Adrenal gland (tissue), 12 donors: ENCODE results near the gene TAF6. TPM values are rescaled to one million over a fixed set of nuclear protein-coding genes. Genes with fewer than 3 reads are reported as not detected.

Experiments
- DNase-seq, 7 donors: peaks; one replicate each; pipeline ENCODE4 v3.0.0-alpha.2; 2019 to 2020
- H3K27ac ChIP-seq, 5 donors: fragments of 200-600 bp; sonication (generic) in 4 of 5; 1 replicate in 3 of 5; 2 replicates in 2 of 5; pipeline versions ENCODE4 v1.5.1 to v1.8.0; 2016 to 2020; ENCODE audit warnings: mild to moderate bottlenecking in 1 of 5
- H3K27me3 ChIP-seq: fragments of 200-600 bp; 2 replicates; pipeline ENCODE4 v1.8.0; 2021
- H3K36me3 ChIP-seq, 2 donors: fragments of 200-600 bp; replicated peaks in 1 of 2; 1 replicate in 1 of 2; 2 replicates in 1 of 2; pipeline versions ENCODE4 v1.5.1 to v1.8.0; 2018 to 2022
- H3K4me1 ChIP-seq, 2 donors: fragments of 200-600 bp; replicated peaks in 1 of 2; 1 replicate in 1 of 2; 2 replicates in 1 of 2; pipeline versions ENCODE4 v1.5.1 to v1.8.0; 2018 to 2021
- H3K4me3 ChIP-seq, 4 donors: fragments of 200-600 bp; sonication (generic) in 3 of 4; one replicate each; pipeline ENCODE4 v1.5.1; 2016 to 2018
- H3K9me3 ChIP-seq, 3 donors: fragments of 200-600 bp; sonication (generic) in 1 of 3; replicated peaks in 1 of 3; 1 replicate in 2 of 3; 2 replicates in 1 of 3; pipeline versions ENCODE4 v1.5.1 to v1.8.0; 2016 to 2021
- CTCF ChIP-seq, 6 experiments: fragments of 450-650 bp in 4 of 6; fragments of 200-600 bp in 2 of 6; sonication (generic) in 1 of 6; IDR thresholded peaks; 1 replicate in 5 of 6; 2 replicates in 1 of 6; pipeline versions ENCODE4 v1.5.1 to v1.8.0; 2016 to 2021; ENCODE audit warnings: antibody characterized with exemption in 6 of 6, mild to moderate bottlenecking in 2 of 6, moderate library complexity in 1 of 6
- POLR2A ChIP-seq, 2 donors: fragments of 450-650 bp; IDR thresholded peaks; one replicate each; pipeline ENCODE4 v1.6.1; 2017; ENCODE audit warnings: antibody characterized with exemption in 2 of 2, mild to moderate bottlenecking in 2 of 2, moderate library complexity in 1 of 2
- WGBS, 4 donors: extraction: QIAGEN DNeasy Blood & Tissue Kit in 2 of 4; methylation state at CpG; one replicate each; pipeline versions ENCODE4 v1.1.5 to v1.1.7; 2013 to 2017; 5-methylcytosine and 5-hydroxymethylcytosine counted together
- intact Hi-C, 2 donors: fragments of 100-400 bp; cut with DNase I; formaldehyde crosslinking; loops; one replicate each; pipeline versions ENCODE4 v1.14.1 to v1.15.0; 2022 to 2023
- polyA plus RNA-seq, 3 donors: library from polyadenylated mRNA; stranded (reverse); fragments of 200-250 nt in 2 of 3; fragments of 350-450 nt in 1 of 3; fragmentation: Illumina TruSeq in 1 of 3; extraction: RNeasy Lipid Tissue Mini Kit (QIAGEN cat#74804) in 1 of 3; gene quantifications; one replicate each; pipeline ENCODE4 v1.2.3, GENCODE V29; 2013 to 2014
- total RNA-seq, 9 donors: library from RNA; depleted of rRNA in 4 of 9; stranded (reverse); fragments of >200 nt in 4 of 9; fragments of 120-200 nt in 1 of 9; fragmentation: NEBNext Ultra II Directional in 1 of 9; extraction: Animal tissue kit (Norgen Biotek cat#: 25700) in 1 of 9; gene quantifications; one replicate each; pipeline versions ENCODE4 v1.1.0 to v1.2.4, GENCODE V29; 2013 to 2023
- donor health status: healthy with polysubstance abuse.
- donor health status: Bipolar disorder and iron deficiency.
- donor health status: DM: yes; HTN: yes; CAD: no.
- donor health status: DM: no; HTN: no; CAD: no.
- donor health status: DM: no; HTN: no; CAD: no.
- donor health status: DM: yes; HTN: yes; CAD: no.

TAF6 gene
- total and polyA plus RNA-seq, 12 donors: 16.0 to 141 (median 68.7) TPM

GRCh38 chr7:100085515-100085914 lies 33.6 kb downstream of the TAF6 start:
- Histone ChIP-seq H3K9me3 (no peaks in the 10 kb centered on the region), H3K36me3 (peaks cover 0 to 1% of the 10 kb centered on the region in 2 donors), H3K27ac (no peak overlapping the region), H3K4me1 (peaks cover 21 to 41% of the 10 kb centered on the region in 2 donors), H3K27me3 (no peaks in the 10 kb centered on the region), H3K4me3 (no peak overlapping the region)
- TF ChIP-seq POLR2A (IDR thresholded peaks at IDR 0.05) (no peak), CTCF (IDR thresholded peaks at IDR 0.05) (no peak)
- intact Hi-C loops: no loop called here
- no peak for DNase-seq
- WGBS, 4 donors: 39 to 64% (median 54%) methylated on average over 3 of the region's 3 CpGs

- DNase-seq: no peak
- peak overlapping the region in 2 of 5 donors; percentile 79 to 94 for H3K27ac ChIP-seq
- intact Hi-C loops: no loop called here
- H3K27me3 ChIP-seq: no peaks in the 10 kb centered on the region
- peaks cover 0 to 6% of the 10 kb centered on the region in 2 donors for H3K36me3 ChIP-seq
- H3K4me1 ChIP-seq: peaks cover 16 to 37% of the 10 kb centered on the region in 2 donors
- H3K4me3 ChIP-seq: no peak overlapping the region
- TF ChIP-seq CTCF (IDR thresholded peaks at IDR 0.05) (no peak), POLR2A (IDR thresholded peaks at IDR 0.05) (no peak)
- no peaks in the 10 kb centered on the region for H3K9me3 ChIP-seq
- 61 to 67% (median 65%) methylated on average over 4 of the region's 4 CpGs for WGBS, 4 donors
These were observed 36.2 kb downstream of the TAF6 start for GRCh38 chr7:100082978-100083377.

GRCh38 chr7:100081535-100082102 lies 37.5 kb downstream of the TAF6 start, which contains the start of gene ZNF3:
Gene ZNF3, minus strand, starts transcription at chr7:100081723. Its CDS starts 4,366 bp downstream, at chr7:100077357.
- H3K27me3 ChIP-seq: no peaks in the 10 kb centered on the region
- 1 to 2% (median 1%) methylated on average over 32 to 55 of the region's 55 CpGs for WGBS, 4 donors
- peaks cover 16 to 26% of the 10 kb centered on the region in 2 donors for H3K4me1 ChIP-seq
- intact Hi-C loops: no loop called here
- DNase-seq: peak; percentile 98 to 99 (median 99)
- no peaks in the 10 kb centered on the region for H3K9me3 ChIP-seq
- peaks cover 0 to 16% of the 10 kb centered on the region in 2 donors for H3K36me3 ChIP-seq
- peak within 1 kb of the TSS; percentile 30 to 94 (median 78) for H3K27ac ChIP-seq
- H3K4me3 ChIP-seq: peak within 1 kb of the TSS; percentile 58 to 94 (median 70)
- TF ChIP-seq CTCF (IDR thresholded peaks at IDR 0.05) (peak; percentile 80 to 98 (median 93)), POLR2A (IDR thresholded peaks at IDR 0.05) (peak in 1 of 2 donors; percentile 80)

GRCh38 chr7:100080907-100081534 lies 38.1 kb downstream of the TAF6 start:
- WGBS, 4 donors: 1 to 3% (median 1%) methylated on average over 10 to 34 of the region's 34 CpGs
- no peaks in the 10 kb centered on the region for H3K27me3 ChIP-seq
- H3K27ac ChIP-seq: peak overlapping the region in 4 of 5 donors; percentile 66 to 94 (median 78)
- TF ChIP-seq CTCF (IDR thresholded peaks at IDR 0.05): no peak
- TF ChIP-seq POLR2A (IDR thresholded peaks at IDR 0.05): no peak
- H3K4me3 ChIP-seq: peak overlapping the region; percentile 58 to 94 (median 70)
- intact Hi-C loops: no loop called here
- peak in 1 of 7 donors; percentile 37 for DNase-seq
- peaks cover 0 to 22% of the 10 kb centered on the region in 2 donors for H3K36me3 ChIP-seq
- peaks cover 16 to 26% of the 10 kb centered on the region in 2 donors for H3K4me1 ChIP-seq
- H3K9me3 ChIP-seq: no peaks in the 10 kb centered on the region
